ENCODE data around the gene VLDLR. TPM values are rescaled to one million over a fixed set of nuclear protein-coding genes. Genes with fewer than 3 reads are reported as not detected.
A peak's percentile ranks its signal among the peaks of the same experiment; 100 is the strongest.

The VLDLR gene
- total and polyA plus RNA-seq, 12 donors = 17.9 to 153 (median 137) TPM

- intact Hi-C loops (cut with DNase I) = no loop called here
- DNase-seq (no peak), ATAC-seq (no peak)
- WGBS, 2 donors = 75 to 80% methylated on average over 2 of the region's 2 CpGs
- Histone ChIP-seq H3K36me3 (no peaks in the 10 kb centered on the region), H3K4me1 (peaks cover 2 to 32% (median 10%) of the 10 kb centered on the region in 9 donors), H3K27ac (peak overlapping the region in 4 of 10 donors; percentile 10 to 69 (median 42)), H3K9me3 (no peaks in the 10 kb centered on the region), H3K4me3 (no peak overlapping the region), H3K27me3 (no peaks in the 10 kb centered on the region)
- TF ChIP-seq, protein P1, sequence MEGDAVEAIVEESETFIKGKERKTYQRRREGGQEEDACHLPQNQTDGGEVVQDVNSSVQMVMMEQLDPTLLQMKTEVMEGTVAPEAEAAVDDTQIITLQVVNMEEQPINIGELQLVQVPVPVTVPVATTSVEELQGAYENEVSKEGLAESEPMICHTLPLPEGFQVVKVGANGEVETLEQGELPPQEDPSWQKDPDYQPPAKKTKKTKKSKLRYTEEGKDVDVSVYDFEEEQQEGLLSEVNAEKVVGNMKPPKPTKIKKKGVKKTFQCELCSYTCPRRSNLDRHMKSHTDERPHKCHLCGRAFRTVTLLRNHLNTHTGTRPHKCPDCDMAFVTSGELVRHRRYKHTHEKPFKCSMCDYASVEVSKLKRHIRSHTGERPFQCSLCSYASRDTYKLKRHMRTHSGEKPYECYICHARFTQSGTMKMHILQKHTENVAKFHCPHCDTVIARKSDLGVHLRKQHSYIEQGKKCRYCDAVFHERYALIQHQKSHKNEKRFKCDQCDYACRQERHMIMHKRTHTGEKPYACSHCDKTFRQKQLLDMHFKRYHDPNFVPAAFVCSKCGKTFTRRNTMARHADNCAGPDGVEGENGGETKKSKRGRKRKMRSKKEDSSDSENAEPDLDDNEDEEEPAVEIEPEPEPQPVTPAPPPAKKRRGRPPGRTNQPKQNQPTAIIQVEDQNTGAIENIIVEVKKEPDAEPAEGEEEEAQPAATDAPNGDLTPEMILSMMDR (IDR thresholded peaks at IDR 0.05) = no peak
Observed at GRCh38 chr9:2610985-2611384, 10.6 kb upstream of the VLDLR start.

- H3K27ac ChIP-seq = peak overlapping the region in 3 of 10 donors; percentile 65 to 70 (median 69)
- intact Hi-C loops (cut with DNase I) = no loop called here
Observed at GRCh38 chr9:2611961-2612360, 9.6 kb upstream of the VLDLR start.

DNA sequence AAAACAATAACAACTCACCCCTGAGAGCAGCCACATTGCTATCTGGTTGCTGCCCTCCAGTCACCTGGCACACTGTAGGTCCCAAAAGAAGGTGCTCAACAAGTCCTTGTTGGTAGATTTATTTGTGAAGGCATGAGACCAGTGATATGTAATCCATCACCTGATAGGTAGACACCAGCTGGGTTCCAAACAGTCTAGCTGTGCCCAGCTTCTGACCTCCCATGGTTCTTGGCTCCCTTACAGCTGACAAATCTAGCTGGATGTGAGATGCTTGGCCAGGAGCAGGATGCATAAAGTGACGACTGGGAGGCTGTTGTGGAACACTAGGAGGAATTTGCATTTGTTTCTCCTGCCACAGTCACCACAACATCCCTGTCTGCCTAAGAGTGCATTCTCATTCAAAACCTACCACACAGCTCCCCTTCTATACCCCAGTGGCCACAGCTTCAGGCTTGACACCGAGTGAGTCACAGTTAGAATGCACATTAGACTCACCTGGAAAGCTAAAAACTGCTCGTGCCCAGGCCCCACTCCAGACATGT is 7.8 kb upstream of the VLDLR start:
- Histone ChIP-seq H3K4me3 (no peak overlapping the region), H3K27ac (peak overlapping the region in 8 of 10 donors; percentile 17 to 80 (median 64)), H3K4me1 (peaks cover 2 to 32% (median 10%) of the 10 kb centered on the region in 9 donors), H3K9me3 (no peaks in the 10 kb centered on the region), H3K27me3 (no peaks in the 10 kb centered on the region), H3K36me3 (no peaks in the 10 kb centered on the region)
- DNase-seq (peak in 1 of 2 donors; percentile 48), ATAC-seq (peak; percentile 80 to 96 (median 92))
- TF ChIP-seq, protein P1 (IDR thresholded peaks at IDR 0.05) = no peak
- WGBS, 2 donors = 48 to 67% methylated on average over 3 of the region's 3 CpGs
- intact Hi-C loops (cut with DNase I) = no loop called here

More at GRCh38 chr9:2611961-2612360, 9.6 kb upstream of the VLDLR start:
- Histone ChIP-seq H3K4me3 (no peak overlapping the region), H3K4me1 (peaks cover 2 to 32% (median 10%) of the 10 kb centered on the region in 9 donors), H3K36me3 (no peaks in the 10 kb centered on the region), H3K27me3 (no peaks in the 10 kb centered on the region), H3K9me3 (no peaks in the 10 kb centered on the region)
- DNase-seq (no peak), ATAC-seq (no peak)
- TF ChIP-seq, protein P1 (IDR thresholded peaks at IDR 0.05) = no peak
- 82 to 95% methylated on average over 2 of the region's 2 CpGs for WGBS, 2 donors

DNA sequence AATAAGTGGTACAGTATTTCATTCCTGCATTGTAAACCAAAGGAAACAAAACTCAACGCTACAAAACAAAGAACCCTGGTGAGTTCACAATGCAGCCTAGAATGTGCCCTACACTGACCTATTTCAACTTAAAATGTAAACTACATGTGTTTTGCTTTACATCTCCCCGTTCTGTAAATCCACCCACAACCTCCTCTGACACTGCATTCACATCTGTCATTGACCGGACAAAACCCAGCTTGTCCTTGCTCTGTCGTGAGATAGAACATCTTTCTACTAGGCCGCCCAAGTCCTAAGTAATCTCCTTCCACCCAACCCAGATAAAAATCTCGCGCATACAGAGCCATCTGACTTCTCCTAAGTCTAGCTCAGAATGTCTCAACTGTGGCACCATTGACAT is 6.1 kb upstream of the VLDLR start:
- H3K9me3 ChIP-seq = no peaks in the 10 kb centered on the region
- H3K36me3 ChIP-seq = no peaks in the 10 kb centered on the region
- H3K4me3 ChIP-seq = no peak overlapping the region
- 81 to 88% methylated on average over 7 of the region's 7 CpGs for WGBS, 2 donors
- no peak for ATAC-seq
- intact Hi-C loops (cut with DNase I) = no loop called here
- no peak overlapping the region for H3K27ac ChIP-seq
- peaks cover 0 to 6% (median 0%) of the 10 kb centered on the region in 7 donors for H3K27me3 ChIP-seq
- DNase-seq = no peak
- TF ChIP-seq, protein P1 (IDR thresholded peaks at IDR 0.05) = no peak
- H3K4me1 ChIP-seq = peaks cover 2 to 29% (median 11%) of the 10 kb centered on the region in 9 donors
